ENCODE results near the gene SLC13A1. TPM values are rescaled to one million over a fixed set of nuclear protein-coding genes. Genes with fewer than 3 reads are reported as not detected.

Gene SLC13A1
- total RNA-seq, 4 donors from 2014 or later = 26.2 to 93.2 (median 33.8) TPM; not detected in 1

GRCh38 chr7:123126171-123126570, 73.6 kb downstream of the SLC13A1 start:
- DNase-seq = no peak
- Histone ChIP-seq H3K27me3 (no peaks in the 10 kb centered on the region), H3K4me3 (no peak overlapping the region), H3K27ac (no peak overlapping the region), H3K4me1 (no peaks in the 10 kb centered on the region), H3K36me3 (no peaks in the 10 kb centered on the region), H3K9me3 (no peaks in the 10 kb centered on the region)
- TF ChIP-seq POLR2A (IDR thresholded peaks at IDR 0.05) = no peak

- no peak for DNase-seq
- no peaks in the 10 kb centered on the region for H3K27me3 ChIP-seq
- H3K27ac ChIP-seq = no peak overlapping the region
- no peak for TF ChIP-seq CTCF (IDR thresholded peaks at IDR 0.05)
- H3K4me3 ChIP-seq = no peak overlapping the region
- H3K9me3 ChIP-seq = no peaks in the 10 kb centered on the region
- H3K36me3 ChIP-seq = no peaks in the 10 kb centered on the region
- no peaks in the 10 kb centered on the region for H3K4me1 ChIP-seq
These were observed 74.5 kb downstream of the SLC13A1 start for GRCh38 chr7:123125231-123125630.

GRCh38 chr7:123122916-123123315, 76.9 kb downstream of the SLC13A1 start:
- no peak overlapping the region for H3K27ac ChIP-seq

GRCh38 chr7:123120286-123120685, 79.5 kb downstream of the SLC13A1 start:
- Histone ChIP-seq H3K9me3 (no peaks in the 10 kb centered on the region), H3K27ac (no peak overlapping the region), H3K4me3 (no peak overlapping the region), H3K4me1 (no peaks in the 10 kb centered on the region), H3K36me3 (no peaks in the 10 kb centered on the region), H3K27me3 (no peaks in the 10 kb centered on the region)
- no peak for DNase-seq
- TF ChIP-seq CTCF (IDR thresholded peaks at IDR 0.05) (no peak), POLR2A (IDR thresholded peaks at IDR 0.05) (no peak)

More at GRCh38 chr7:123122916-123123315, 76.9 kb downstream of the SLC13A1 start:
- Histone ChIP-seq H3K27me3 (no peaks in the 10 kb centered on the region), H3K36me3 (no peaks in the 10 kb centered on the region), H3K4me3 (no peak overlapping the region), H3K9me3 (no peaks in the 10 kb centered on the region), H3K4me1 (no peaks in the 10 kb centered on the region)
- TF ChIP-seq POLR2A (IDR thresholded peaks at IDR 0.05) (no peak), CTCF (IDR thresholded peaks at IDR 0.05) (no peak)
- DNase-seq = no peak

GRCh38 chr7:123115331-123115730, 84.4 kb downstream of the SLC13A1 start:
- Histone ChIP-seq H3K4me1 (no peaks in the 10 kb centered on the region), H3K27ac (no peak overlapping the region), H3K9me3 (no peaks in the 10 kb centered on the region), H3K4me3 (no peak overlapping the region), H3K27me3 (no peaks in the 10 kb centered on the region), H3K36me3 (no peaks in the 10 kb centered on the region)
- no peak for DNase-seq
- no peak for TF ChIP-seq CTCF (IDR thresholded peaks at IDR 0.05)
- TF ChIP-seq POLR2A (IDR thresholded peaks at IDR 0.05) = no peak

- DNase-seq = no peak
- Histone ChIP-seq H3K4me1 (no peaks in the 10 kb centered on the region), H3K36me3 (no peaks in the 10 kb centered on the region), H3K27ac (no peak overlapping the region), H3K27me3 (no peaks in the 10 kb centered on the region), H3K4me3 (no peak overlapping the region), H3K9me3 (no peaks in the 10 kb centered on the region)
- TF ChIP-seq CTCF (IDR thresholded peaks at IDR 0.05) (no peak), POLR2A (IDR thresholded peaks at IDR 0.05) (no peak)
These were observed 85.5 kb downstream of the SLC13A1 start for GRCh38 chr7:123114288-123114687.

Measured in Peyer's patch (tissue), 4 donors.